Measurements from ENCODE around the gene RALGPS2.
A peak's percentile ranks its signal among the peaks of the same experiment; 100 is the strongest.
"Not testable (repeated sequence)": the region's sequence is repeated elsewhere in the genome, so short reads cannot be mapped to it uniquely, and the experiment has no call there.

The RALGPS2 gene

GRCh38 chr1:178725466-178726086 lies 532 bp downstream of the RALGPS2 start:
- peak; percentile 48 for DNase-seq

GRCh38 chr1:178726087-178726517 lies 1.1 kb downstream of the RALGPS2 start:
- peak; percentile 57 for DNase-seq

- DNase-seq: no peak
These were observed 1.5 kb downstream of the RALGPS2 start for GRCh38 chr1:178726545-178726944.

- DNase-seq: no peak
These were observed 2.2 kb downstream of the RALGPS2 start for GRCh38 chr1:178727014-178727895.

- DNase-seq: no peak
These were observed 8.9 kb downstream of the RALGPS2 start for GRCh38 chr1:178733972-178734371.

GRCh38 chr1:178738780-178739179 lies 13.7 kb downstream of the RALGPS2 start:
- no peak for DNase-seq

- DNase-seq: no peak
These were observed 14.4 kb downstream of the RALGPS2 start for GRCh38 chr1:178739285-178740045.

GRCh38 chr1:178740491-178740890 lies 15.4 kb downstream of the RALGPS2 start:
- no peak for DNase-seq

- DNase-seq: no peak
These were observed 15.9 kb downstream of the RALGPS2 start for GRCh38 chr1:178740924-178741323.

- no peak for DNase-seq
These were observed 18.8 kb downstream of the RALGPS2 start for GRCh38 chr1:178743801-178744200.

- no peak for DNase-seq
These were observed 20.2 kb downstream of the RALGPS2 start for GRCh38 chr1:178745260-178745659.

- no peak for DNase-seq
These were observed 21.3 kb downstream of the RALGPS2 start for GRCh38 chr1:178746345-178746744.

GRCh38 chr1:178747361-178747760 lies 22.3 kb downstream of the RALGPS2 start:
- DNase-seq: not testable (repeated sequence)

GRCh38 chr1:178749581-178750166 lies 24.6 kb downstream of the RALGPS2 start:
- DNase-seq: no peak

- DNase-seq: no peak
These were observed 26.0 kb downstream of the RALGPS2 start for GRCh38 chr1:178751046-178751445.

- DNase-seq: no peak
These were observed 27.8 kb downstream of the RALGPS2 start for GRCh38 chr1:178752891-178753290.

- DNase-seq: not testable (repeated sequence)
These were observed 29.7 kb downstream of the RALGPS2 start for GRCh38 chr1:178754655-178755256.

- DNase-seq: peak; percentile 25
These were observed 43.4 kb downstream of the RALGPS2 start for GRCh38 chr1:178768423-178768822.

GRCh38 chr1:178772952-178773351 lies 47.9 kb downstream of the RALGPS2 start:
- DNase-seq: no peak

GRCh38 chr1:178774263-178774662 lies 49.2 kb downstream of the RALGPS2 start:
- no peak for DNase-seq

GRCh38 chr1:178776553-178776952 lies 51.5 kb downstream of the RALGPS2 start:
- no peak for DNase-seq

GRCh38 chr1:178781533-178782330 lies 56.7 kb downstream of the RALGPS2 start:
- no peak for DNase-seq

Measured in activated T-cell treated with anti-CD3 and anti-CD28 coated beads, Interleukin-2, amount 50 U/mL, for 1 hour (primary cell).